GM21423 (cell line): ENCODE measurements around the gene CLNS1A.
"Not testable (repeated sequence)": the region's sequence is repeated elsewhere in the genome, so short reads cannot be mapped to it uniquely, and the experiment has no call there.

Experiments
- ATAC-seq: cut with Tn5 transposase; IDR thresholded peaks from one replicate; pipeline ENCODE4 v1.9.1; 2021; ENCODE audit warnings: mild to moderate bottlenecking, moderate library complexity; ENCODE audit not compliant: unreplicated experiment

The CLNS1A gene

DNA sequence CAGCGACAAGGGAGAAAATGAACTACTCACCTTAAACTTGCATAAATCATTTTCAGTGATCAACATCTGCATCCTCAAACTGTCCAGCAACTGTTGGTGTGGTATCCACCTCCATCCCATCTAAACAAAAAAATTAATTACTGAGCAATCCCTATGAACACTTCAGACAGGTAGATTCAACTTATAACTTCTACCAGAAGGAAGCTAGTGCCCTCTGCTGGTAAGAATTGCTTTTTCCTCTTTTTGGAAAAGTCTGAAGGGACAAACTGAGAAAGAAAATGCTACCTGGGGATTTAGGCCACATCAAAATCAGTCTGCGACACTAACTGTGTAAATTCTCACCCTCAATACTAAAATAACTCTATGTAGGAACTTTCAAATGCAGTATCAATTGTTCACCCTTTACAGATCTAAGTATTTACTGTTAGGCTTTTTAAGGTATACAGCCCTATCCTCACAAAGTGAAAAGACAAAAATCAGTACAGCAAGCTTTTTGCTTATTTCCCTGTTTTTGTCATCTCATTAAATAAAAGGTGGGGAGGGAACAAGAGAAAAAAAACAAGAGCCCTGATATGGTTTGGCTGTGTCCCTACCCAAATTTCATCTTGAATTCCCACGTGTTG, 17.9 kb downstream of the CLNS1A start:
- no peak for ATAC-seq

DNA sequence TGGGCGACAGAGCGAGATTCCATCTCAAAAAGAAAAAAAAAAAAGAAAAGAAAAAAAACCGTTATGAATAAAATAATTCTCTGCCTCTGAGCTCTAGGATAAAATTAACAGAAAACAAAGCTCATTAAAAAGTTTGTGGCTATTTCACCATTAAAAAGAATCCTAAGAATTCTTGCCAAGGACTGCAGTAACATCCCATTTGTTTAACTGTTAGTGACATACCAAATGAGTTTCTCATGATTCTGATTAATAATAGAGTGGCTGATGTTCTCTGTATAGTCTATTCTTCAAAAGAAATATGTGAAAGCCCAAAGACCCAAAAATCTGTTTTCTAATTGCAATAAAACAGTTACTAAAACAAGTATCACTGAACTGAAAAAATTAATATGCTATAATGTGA, 19.7 kb downstream of the CLNS1A start:
- no peak for ATAC-seq

DNA sequence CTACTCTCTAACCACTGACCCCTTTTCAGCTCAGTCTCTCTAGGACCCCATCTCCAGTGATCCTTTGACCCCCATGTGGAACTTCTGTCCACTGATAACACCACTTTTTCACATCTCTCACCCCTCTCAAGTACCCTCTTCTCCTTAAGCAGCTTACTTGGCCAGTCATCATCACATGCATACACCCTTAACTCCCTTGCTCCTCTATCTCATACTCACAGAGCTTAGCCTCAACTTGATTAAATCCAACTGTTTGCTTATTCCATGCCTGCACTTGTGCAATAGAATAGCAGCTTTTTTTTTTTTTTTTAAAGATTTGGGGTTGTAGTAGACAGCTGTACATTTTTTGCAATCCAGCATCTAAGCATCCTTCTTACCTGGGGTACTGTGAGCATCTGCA, 25.7 kb downstream of the CLNS1A start:
- ATAC-seq = no peak

DNA sequence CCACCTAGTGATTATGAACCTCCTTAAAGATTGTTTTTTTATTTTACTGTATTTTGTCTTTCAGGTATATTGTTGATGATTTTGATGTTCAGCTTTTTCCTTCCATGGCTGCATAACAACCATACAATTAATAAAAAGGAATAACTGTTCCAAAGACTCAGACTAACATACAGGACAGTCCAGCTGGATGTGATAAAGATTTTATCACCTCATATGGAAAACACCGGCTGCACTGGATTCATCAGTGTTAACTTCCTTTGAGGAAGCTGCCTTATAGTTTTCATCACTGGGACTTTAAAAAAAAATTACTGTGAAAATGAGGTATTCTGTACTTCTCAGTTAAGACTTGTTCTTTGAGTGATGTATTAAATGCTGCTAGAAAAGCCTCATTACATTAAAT, 28.4 kb downstream of the CLNS1A start:
- no peak for ATAC-seq

DNA sequence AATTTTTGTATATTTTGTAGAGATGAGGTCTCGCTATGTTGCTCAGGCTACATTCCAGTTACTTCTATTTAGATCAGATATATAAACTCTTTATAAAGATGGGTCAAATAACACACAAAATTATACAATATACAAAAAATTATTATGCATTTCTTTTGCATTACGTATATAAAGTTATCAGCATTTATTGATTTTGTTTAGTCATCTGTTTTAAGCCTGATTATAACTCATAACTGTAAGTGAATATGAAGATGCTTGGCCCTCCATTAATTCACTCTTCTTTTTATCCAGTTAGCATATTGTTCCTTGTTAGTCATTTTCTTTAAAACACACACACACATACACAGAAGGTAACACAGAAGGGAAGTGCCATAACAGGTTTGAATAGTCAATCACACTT, 33.3 kb downstream of the CLNS1A start:
- no peak for ATAC-seq

DNA sequence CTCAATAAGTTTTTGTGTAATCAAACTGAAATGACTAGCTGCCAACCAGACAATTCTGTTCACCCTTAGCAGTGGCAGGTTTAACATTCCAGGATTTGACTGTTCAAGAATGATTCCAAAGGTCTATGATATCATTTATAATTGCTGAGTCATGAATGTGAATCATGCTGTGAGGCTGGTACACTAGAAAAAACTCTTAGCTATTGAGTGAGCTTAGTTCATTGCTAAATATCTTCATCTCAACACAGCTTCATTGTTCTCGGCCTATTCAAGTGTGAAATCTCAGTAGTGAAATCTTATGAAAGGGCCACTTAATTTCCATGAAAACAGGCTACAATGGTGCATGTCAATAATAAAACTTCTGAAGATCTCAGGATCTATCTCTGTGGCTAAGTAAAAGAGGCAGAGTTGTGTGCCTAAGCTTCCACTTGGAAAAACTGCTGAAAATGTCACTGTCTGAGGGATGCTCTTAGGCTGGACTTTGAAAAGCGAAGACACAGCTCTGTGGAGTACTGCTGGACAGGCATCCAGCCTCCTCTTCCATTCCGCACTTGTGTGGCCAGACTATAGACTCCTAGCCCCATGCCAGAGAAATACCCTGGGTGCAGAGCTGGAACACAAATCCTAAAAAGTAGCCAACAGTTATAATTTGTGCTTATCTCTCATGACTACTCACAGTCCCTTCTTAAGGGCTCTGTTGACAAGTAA, 35.1 kb downstream of the CLNS1A start:
- no peak for ATAC-seq

DNA sequence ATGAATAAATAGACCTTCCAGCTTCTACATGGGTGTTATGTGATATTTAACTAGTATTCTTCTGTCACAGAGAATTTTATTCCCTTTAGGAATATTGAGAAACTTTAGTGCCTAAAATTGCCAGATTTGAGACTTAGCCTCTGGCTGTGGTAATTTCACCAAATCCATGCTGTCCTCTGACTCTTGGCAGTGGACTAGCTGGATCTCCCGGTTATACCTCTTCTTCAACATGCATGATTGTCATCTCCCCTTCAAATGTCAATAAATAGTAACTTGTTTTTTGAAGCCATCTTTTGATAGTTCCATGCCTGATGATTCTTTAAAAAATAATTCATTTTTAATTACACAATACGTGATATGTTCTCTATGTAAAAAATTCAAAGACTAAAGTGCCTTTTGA, 39.4 kb downstream of the CLNS1A start:
- no peak for ATAC-seq

DNA sequence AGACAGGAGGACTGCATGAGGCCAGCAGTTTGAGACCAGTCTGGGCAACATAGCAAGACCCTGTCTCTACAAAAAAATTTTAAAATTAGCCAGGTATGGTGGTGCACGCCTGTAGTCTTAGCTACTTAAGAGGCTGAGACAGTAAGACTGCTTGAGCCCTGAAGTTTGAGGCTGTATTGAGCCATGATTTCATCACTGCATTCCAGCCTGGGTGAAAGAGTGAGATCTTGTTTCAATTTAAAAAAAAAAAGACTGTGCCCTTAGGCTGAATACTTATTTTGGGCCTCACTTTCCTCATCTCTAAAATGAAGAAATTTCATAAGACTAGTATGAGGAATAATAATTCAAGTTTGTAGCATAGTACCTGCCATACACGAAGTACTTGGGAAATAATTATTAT, 41.0 kb downstream of the CLNS1A start:
- no peak for ATAC-seq

DNA sequence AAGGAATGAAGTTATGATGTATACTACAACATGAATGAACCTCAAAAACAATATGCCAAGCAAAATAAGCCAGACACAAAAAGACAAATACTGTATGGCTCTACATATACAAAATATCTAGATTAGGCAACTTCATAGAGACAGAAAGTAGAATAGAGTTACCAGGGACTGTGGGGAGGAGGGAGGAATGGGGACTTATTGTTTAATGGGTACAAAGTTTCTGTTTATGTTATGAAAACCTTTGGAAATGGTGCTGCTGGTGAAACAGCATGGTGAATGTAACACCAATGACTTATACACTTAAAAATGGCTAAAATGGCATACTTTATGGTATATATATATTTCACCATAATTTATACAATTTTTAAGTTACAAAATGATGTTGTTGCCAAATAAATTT, 43.7 kb downstream of the CLNS1A start:
- ATAC-seq = no peak

DNA sequence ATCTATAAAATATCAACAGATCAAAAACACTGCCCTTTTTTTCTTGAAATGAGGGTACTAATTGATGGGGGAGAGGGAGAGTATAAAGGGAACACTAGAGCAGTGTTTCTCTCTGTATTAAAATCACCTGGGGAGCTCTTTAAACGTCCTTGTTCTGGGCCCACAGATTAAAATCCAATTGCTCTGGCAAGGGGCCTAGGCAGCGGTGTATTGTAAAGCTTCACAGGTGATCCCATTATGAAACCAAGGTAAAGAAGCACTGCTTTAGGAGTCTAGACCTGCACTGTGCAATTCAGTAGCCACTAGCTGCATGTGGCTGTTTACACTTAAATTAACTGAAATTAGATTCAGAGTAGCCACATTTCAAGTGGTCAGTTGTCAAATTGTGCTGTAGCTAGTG, 44.9 kb downstream of the CLNS1A start:
- ATAC-seq = no peak

DNA sequence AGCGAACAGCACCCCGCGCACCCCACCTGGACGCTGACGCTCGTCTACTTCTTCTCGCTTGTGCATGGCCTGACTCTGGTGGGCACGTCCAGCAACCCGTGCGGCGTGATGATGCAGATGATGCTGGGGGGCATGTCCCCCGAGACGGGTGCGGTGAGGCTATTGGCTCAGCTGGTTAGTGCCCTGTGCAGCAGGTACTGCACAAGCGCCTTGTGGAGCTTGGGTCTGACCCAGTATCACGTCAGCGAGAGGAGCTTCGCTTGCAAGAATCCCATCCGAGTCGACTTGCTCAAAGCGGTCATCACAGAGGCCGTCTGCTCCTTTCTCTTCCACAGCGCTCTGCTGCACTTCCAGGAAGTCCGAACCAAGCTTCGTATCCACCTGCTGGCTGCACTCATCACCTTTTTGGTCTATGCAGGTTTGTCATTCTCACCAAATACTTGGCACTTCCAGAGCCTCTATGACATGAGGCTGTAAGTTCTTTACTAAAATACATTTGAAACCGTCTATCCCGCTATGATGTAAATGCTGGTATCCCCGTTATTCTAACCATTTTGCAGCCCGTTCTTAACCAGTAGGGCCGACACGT, 47.3 kb downstream of the CLNS1A start:
- peak; percentile 29 for ATAC-seq

DNA sequence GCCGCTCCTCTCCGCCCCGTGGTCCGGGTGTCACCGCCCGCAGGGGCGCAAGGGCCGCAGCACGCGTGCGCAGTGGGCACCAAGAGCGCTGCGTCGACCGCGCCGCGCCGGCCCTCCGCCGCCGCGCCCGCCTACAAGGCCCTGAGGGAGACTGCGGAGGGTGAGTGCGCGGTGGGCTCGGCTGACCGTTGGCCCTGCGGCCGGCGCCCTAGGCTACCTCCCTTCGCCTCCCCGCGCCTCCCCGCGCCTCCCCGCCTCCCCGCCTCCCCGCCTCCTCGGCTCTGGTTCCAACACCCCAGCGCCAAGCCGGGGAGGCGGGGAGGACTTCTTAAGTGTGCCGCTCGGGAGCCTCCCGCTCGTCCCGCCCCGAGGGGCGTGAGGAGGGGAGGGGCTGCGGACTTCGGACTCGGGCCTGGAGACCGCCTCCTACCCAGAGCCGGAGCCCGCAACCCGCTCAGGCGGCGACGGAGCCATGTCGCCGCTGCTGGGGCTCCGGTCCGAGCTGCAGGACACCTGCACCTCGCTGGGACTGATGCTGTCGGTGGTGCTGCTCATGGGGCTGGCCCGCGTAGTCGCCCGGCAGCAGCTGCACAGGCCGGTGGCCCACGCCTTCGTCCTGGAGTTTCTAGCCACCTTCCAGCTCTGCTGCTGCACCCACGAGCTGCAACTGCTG, 47.9 kb downstream of the CLNS1A start, which contains the start of gene AQP11:
AQP11 (plus strand) TSS at position 433 of the 673 bp plus-strand sequence; CDS start at position 473, 40 bp downstream.
- peak; percentile 88 for ATAC-seq

DNA sequence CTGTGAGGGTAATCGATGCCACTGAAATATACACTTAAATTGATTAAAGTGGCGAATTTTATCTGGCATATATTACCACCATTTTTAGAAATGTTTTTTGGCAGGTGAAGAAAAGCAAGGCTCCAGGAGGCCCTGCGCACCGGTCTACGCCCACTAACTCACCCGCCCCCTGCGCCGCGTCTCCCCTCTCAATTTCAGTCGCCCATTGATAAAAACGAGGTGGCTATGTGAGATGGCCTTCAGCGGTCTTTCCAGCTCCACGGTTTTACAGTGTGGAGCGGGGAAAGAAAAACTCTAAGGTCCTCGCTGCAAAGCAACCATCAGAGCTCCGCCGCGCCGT, 48.4 kb downstream of the CLNS1A start:
- no peak for ATAC-seq

DNA sequence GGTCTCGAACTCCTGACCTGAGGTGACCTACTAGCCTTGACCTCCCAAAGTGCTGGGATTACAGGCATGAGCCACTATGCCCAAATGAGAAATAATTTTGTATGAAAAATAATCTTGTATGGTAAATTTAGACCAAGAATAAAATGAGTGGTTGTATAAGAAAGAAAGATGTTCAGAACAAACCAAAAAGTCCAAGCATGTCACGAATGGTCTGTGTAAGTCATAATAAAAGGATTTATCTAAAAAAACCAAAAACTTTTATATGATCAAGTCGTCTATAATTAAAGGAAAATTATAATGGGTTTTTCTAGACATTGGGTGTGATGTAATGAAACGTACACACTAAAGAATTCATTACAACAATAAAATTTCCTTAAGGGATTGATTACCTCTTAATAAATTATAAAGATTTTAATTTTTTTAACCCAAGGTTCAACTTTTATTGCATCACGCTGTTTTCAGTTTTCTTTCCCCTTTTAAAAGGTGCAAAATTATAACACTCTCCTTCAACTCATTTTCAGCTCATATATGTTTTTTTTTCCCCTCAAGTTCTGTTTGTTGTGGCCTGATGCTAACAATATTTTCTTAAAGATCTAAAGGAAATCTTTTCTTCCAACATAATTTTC, 56.8 kb downstream of the CLNS1A start:
- ATAC-seq = no peak

DNA sequence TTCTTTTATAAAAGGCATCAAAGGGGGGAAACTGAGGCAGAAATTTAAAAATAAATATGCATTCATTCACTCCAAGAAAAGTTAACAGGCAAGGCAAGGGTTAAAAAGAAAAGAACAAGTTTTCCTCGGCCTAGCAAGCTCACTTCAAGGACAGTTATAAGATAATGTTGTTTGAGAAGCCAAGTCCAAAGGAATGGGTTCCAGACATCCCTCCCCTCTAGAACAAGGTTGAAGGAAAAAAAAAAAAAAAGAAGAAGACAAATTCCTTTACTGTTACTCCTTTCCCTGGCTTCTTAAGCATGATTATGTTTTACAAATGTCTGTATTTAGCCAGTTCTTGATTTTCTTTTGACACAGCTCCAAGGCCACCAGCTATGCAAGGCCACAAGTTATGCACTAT, 62.2 kb downstream of the CLNS1A start:
- not testable (repeated sequence) for ATAC-seq

DNA sequence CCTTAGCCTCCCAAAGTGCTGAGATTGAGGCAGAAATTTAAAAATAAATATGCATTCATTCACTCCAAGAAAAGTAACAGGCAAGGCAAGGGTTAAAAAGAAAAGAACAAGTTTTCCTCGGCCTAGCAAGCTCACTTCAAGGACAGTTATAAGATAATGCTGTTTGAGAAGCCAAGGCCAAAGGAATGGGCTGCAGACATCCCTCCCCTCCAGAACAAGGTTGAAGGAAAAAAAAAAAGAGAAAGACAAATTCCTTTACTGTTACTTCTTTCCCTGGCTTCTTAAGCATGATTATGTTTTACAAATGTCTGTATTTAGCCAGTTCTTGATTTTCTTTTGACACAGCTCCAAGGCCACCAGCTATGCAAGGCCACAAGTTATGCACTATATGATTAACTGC, 66.7 kb downstream of the CLNS1A start:
- not testable (repeated sequence) for ATAC-seq

DNA sequence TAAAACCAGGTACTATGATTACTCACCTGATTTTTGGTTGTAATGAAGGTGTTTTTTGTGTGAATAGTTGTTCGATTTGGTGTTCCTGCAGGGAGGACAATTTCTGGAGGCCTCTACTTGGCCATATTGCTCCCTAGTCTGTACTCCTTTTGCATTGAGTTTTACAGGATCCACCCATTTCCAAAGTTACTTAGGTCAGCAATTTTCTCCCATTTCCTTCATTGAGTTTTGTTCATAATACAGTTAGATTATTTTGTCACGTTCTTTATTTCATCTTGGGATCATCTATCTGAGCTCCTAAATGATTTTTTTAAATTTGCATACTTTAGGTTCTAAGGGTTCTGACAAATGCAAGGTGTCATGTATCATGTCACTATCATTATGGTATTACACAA, 67.9 kb downstream of the CLNS1A start:
- no peak for ATAC-seq

DNA sequence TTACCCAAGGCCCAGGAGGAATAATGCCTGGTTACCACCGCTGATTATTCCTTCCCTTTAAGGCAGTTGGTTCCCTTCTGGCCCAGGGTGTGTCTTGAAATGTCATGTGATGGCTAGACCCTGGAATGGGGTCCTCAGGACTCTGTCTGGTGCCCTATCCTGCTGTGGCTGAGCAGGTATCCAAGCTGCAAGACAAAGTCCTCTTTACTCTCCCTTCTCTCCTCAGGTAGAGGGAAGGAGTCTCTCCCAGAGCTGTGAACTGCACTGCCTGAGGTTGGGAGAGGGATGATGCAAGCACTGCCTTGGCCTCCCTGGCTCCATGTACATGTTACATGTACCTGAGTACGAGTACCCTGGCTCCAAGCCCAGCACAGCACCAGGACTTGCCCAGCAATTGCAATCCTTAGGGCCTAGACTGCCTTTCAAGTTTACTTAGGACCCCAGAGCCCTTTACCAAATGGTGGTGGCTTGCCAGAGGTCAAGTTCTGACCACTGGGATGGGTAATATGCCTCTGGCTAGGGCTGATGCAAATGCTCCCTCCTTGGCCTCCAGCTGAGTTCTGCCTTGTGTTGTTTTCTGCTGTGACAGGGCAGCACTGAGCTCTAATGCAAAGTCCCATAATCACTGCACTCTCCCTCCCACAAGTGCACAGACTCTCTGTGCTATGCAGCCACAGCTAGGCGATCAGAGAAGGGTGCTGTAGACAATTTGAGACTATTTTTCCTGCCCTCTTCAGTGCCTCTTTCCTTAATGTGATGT, 68.5 kb downstream of the CLNS1A start:
- no peak for ATAC-seq

DNA sequence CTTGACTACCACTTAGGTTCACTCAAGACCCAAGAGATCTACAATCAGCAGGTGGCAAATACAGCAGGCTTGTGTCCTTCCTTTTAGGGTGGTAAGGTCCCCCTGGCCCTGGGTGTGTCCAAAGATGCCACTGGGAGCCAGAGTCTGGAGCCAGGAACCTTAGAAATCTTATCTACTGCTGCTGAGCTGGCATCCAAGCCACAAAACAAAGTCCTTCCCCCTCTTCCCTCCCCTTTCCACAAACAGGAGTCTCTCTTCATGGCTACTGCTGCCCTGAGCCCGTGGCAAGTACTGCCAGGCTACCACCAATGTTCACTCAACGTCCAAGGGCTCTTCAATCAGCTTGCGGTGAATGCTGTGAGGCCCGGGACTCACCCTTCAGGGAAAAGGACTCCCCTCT, 69.3 kb downstream of the CLNS1A start:
- no peak for ATAC-seq
